Measurements from ENCODE around the gene RAC2.

Gene RAC2

GRCh38 chr22:37276776-37277175 lies 32.7 kb upstream of the RAC2 start:
- no peak for DNase-seq (ENCODE audit: low read depth in 2 of 2, low spot score in 1 of 2)

- DNase-seq (ENCODE audit: low read depth in 2 of 2, low spot score in 1 of 2), result no peak
Observed at GRCh38 chr22:37275622-37276021, 31.6 kb upstream of the RAC2 start.

- no peak for DNase-seq (ENCODE audit: low read depth in 2 of 2, low spot score in 1 of 2)
Observed at GRCh38 chr22:37275134-37275533, 31.1 kb upstream of the RAC2 start.

- DNase-seq (ENCODE audit: low read depth in 2 of 2, low spot score in 1 of 2), result no peak
Observed at GRCh38 chr22:37274380-37274862, 30.4 kb upstream of the RAC2 start.

- DNase-seq (ENCODE audit: low read depth in 2 of 2, low spot score in 1 of 2), result no peak
Observed at GRCh38 chr22:37273846-37274225, 29.8 kb upstream of the RAC2 start.

GRCh38 chr22:37273126-37273845 lies 29.2 kb upstream of the RAC2 start:
- DNase-seq (ENCODE audit: low read depth in 2 of 2, low spot score in 1 of 2), result no peak

GRCh38 chr22:37270928-37271650 lies 27.0 kb upstream of the RAC2 start:
- DNase-seq (ENCODE audit: low read depth in 2 of 2, low spot score in 1 of 2), result no peak

GRCh38 chr22:37269936-37270678 lies 26.0 kb upstream of the RAC2 start:
- no peak for DNase-seq (ENCODE audit: low read depth in 2 of 2, low spot score in 1 of 2)

GRCh38 chr22:37267661-37268413 lies 23.8 kb upstream of the RAC2 start:
- DNase-seq (ENCODE audit: low read depth in 2 of 2, low spot score in 1 of 2), result no peak

GRCh38 chr22:37267135-37267587 lies 23.1 kb upstream of the RAC2 start:
- peak; percentile 39 to 51 for DNase-seq (ENCODE audit: low read depth in 2 of 2, low spot score in 1 of 2)

GRCh38 chr22:37266581-37267134 lies 22.6 kb upstream of the RAC2 start:
- no peak for DNase-seq (ENCODE audit: low read depth in 2 of 2, low spot score in 1 of 2)

- no peak for DNase-seq (ENCODE audit: low read depth in 2 of 2, low spot score in 1 of 2)
Observed at GRCh38 chr22:37263966-37264887, 20.2 kb upstream of the RAC2 start.

- no peak for DNase-seq (ENCODE audit: low read depth in 2 of 2, low spot score in 1 of 2)
Observed at GRCh38 chr22:37262346-37262745, 18.3 kb upstream of the RAC2 start.

- DNase-seq (ENCODE audit: low read depth in 2 of 2, low spot score in 1 of 2), result no peak
Observed at GRCh38 chr22:37260901-37261336, 16.9 kb upstream of the RAC2 start.

- no peak for DNase-seq (ENCODE audit: low read depth in 2 of 2, low spot score in 1 of 2)
Observed at GRCh38 chr22:37260155-37260795, 16.2 kb upstream of the RAC2 start.

GRCh38 chr22:37259540-37260029 lies 15.5 kb upstream of the RAC2 start:
- DNase-seq (ENCODE audit: low read depth in 2 of 2, low spot score in 1 of 2), result no peak

- no peak for DNase-seq (ENCODE audit: low read depth in 2 of 2, low spot score in 1 of 2)
Observed at GRCh38 chr22:37258753-37259401, 14.8 kb upstream of the RAC2 start.

- DNase-seq (ENCODE audit: low read depth in 2 of 2, low spot score in 1 of 2), result no peak
Observed at GRCh38 chr22:37258005-37258752, 14.1 kb upstream of the RAC2 start.

Data from stimulated activated CD8-positive, alpha-beta memory T cell treated with anti-CD3 and anti-CD28 coated beads, Interleukin-4, amount 100 ng/mL, for 4 hours (primary cell).